Measurements from ENCODE around the gene GOLIM4. TPM values are rescaled to one million over a fixed set of nuclear protein-coding genes. Genes with fewer than 3 reads are reported as not detected.

Gene GOLIM4
- 31.6 and 38.1 TPM in 2 replicates for total RNA-seq

GRCh38 chr3:168095611-168096209 lies at the start of gene GOLIM4:
Gene GOLIM4 (minus strand): TSS chr3:168095924. CDS start chr3:168095285, 639 bp downstream.

Data from subcutaneous preadipocyte (primary cell).